22Rv1 (cell line): ENCODE data around the gene DCLK2.

Experiments
- ZFX ChIP-seq: fragments of 450-650 bp; IDR thresholded peaks from 2 replicates; pipeline ENCODE4 v1.6.1; 2017; ENCODE audit warnings: antibody characterized with exemption, borderline replicate concordance
- TF ChIP-seq, protein P1 (sequence below): fragments of 450-650 bp; IDR thresholded peaks from 2 replicates; pipeline ENCODE4 v1.5.1; 2017; ENCODE audit warnings: mild to moderate bottlenecking

GRCh38 chr4:150117629-150118028, 39.4 kb downstream of the DCLK2 start:
- TF ChIP-seq, protein P1, sequence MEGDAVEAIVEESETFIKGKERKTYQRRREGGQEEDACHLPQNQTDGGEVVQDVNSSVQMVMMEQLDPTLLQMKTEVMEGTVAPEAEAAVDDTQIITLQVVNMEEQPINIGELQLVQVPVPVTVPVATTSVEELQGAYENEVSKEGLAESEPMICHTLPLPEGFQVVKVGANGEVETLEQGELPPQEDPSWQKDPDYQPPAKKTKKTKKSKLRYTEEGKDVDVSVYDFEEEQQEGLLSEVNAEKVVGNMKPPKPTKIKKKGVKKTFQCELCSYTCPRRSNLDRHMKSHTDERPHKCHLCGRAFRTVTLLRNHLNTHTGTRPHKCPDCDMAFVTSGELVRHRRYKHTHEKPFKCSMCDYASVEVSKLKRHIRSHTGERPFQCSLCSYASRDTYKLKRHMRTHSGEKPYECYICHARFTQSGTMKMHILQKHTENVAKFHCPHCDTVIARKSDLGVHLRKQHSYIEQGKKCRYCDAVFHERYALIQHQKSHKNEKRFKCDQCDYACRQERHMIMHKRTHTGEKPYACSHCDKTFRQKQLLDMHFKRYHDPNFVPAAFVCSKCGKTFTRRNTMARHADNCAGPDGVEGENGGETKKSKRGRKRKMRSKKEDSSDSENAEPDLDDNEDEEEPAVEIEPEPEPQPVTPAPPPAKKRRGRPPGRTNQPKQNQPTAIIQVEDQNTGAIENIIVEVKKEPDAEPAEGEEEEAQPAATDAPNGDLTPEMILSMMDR = no peak
- TF ChIP-seq ZFX = no peak
